CD4-positive, CD25-positive, alpha-beta regulatory T cell (primary cell): ENCODE data around the gene ADNP2. TPM values are rescaled to one million over a fixed set of nuclear protein-coding genes. Genes with fewer than 3 reads are reported as not detected.

ENCODE experiments used
- ATAC-seq, 2 donors: fragments of 150-1000 bp; cut with Tn5 transposase; one replicate each; pipeline ENCODE4 v1.10.0; 2021; ENCODE audit warnings: low read depth in 2 of 2, moderate number of reproducible peaks in 2 of 2, moderate library complexity in 1 of 2
- DNase-seq, 3 donors: peaks; one replicate each; pipeline versions ENCODE4 v3.0.0 to v3.0.0-alpha.2; 2012 to 2022; ENCODE audit warnings: mixed read lengths in 1 of 3
- H3K27ac ChIP-seq: one replicate; pipeline ENCODE4 v1.7.0; 2013; ENCODE audit warnings: mild to moderate bottlenecking, low read length; ENCODE audit not compliant: insufficient read depth, poor library complexity, severe bottlenecking
- H3K27me3 ChIP-seq: one replicate; pipeline ENCODE4 v1.7.0; 2013; ENCODE audit warnings: low read length; ENCODE audit not compliant: control insufficient read depth, insufficient read depth
- H3K36me3 ChIP-seq: one replicate; pipeline ENCODE4 v1.7.0; 2013; ENCODE audit warnings: mild to moderate bottlenecking, low read length, moderate library complexity; ENCODE audit not compliant: control insufficient read depth, insufficient read depth
- H3K4me1 ChIP-seq: 2 replicates; pipeline ENCODE4 v1.7.0; 2013; ENCODE audit warnings: mild to moderate bottlenecking, low read length; ENCODE audit not compliant: insufficient read depth, control insufficient read depth, poor library complexity, severe bottlenecking
- H3K4me3 ChIP-seq: one replicate; pipeline ENCODE4 v1.7.0; 2013; ENCODE audit warnings: low read depth, mild to moderate bottlenecking, low read length, moderate library complexity
- H3K9me3 ChIP-seq, 2 experiments: 1 replicate in 1 of 2; 2 replicates in 1 of 2; pipeline ENCODE4 v1.7.0; 2013; ENCODE audit warnings: low read length in 2 of 2, mild to moderate bottlenecking in 1 of 2, moderate library complexity in 1 of 2; ENCODE audit not compliant: control insufficient read depth in 2 of 2
- H3K27ac Mint-ChIP-seq, 3 donors: one replicate each; pipeline ENCODE4 v1.8.0; 2020 to 2022; ENCODE audit warnings: mild to moderate bottlenecking in 3 of 3, mixed read lengths in 3 of 3, moderate library complexity in 2 of 3
- H3K27me3 Mint-ChIP-seq: one replicate; pipeline ENCODE4 v1.8.0; 2022; ENCODE audit warnings: mild to moderate bottlenecking, mixed read lengths
- H3K36me3 Mint-ChIP-seq: one replicate; pipeline ENCODE4 v1.8.0; 2020; ENCODE audit warnings: mixed read lengths
- H3K4me1 Mint-ChIP-seq, 4 donors: one replicate each; pipeline ENCODE4 v1.8.0; 2020 to 2022; ENCODE audit warnings: mixed read lengths in 4 of 4, mild to moderate bottlenecking in 1 of 4
- H3K4me3 Mint-ChIP-seq, 4 donors: one replicate each; pipeline ENCODE4 v1.8.0; 2020 to 2022; ENCODE audit warnings: mild to moderate bottlenecking in 4 of 4, mixed read lengths in 4 of 4, moderate library complexity in 3 of 4
- H3K9me3 Mint-ChIP-seq, 7 donors: one replicate each; pipeline ENCODE4 v1.8.0; 2020 to 2022; ENCODE audit warnings: mixed read lengths in 7 of 7, mild to moderate bottlenecking in 3 of 7, moderate library complexity in 2 of 7
- polyA plus RNA-seq, 4 donors: library from polyadenylated mRNA; unstranded; fragments of 300-500 nt; fragmentation: Illumina TruSeq; gene quantifications; one replicate each; pipeline ENCODE4 v1.2.3, GENCODE V29; 2021
- total RNA-seq: library from RNA; stranded (reverse); gene quantifications from one replicate; pipeline ENCODE4 v1.2.3, GENCODE V29; 2022

Gene ADNP2
- total and polyA plus RNA-seq, 5 donors from 2014 or later, result 5.8 to 43.6 (median 8.8) TPM

DNA sequence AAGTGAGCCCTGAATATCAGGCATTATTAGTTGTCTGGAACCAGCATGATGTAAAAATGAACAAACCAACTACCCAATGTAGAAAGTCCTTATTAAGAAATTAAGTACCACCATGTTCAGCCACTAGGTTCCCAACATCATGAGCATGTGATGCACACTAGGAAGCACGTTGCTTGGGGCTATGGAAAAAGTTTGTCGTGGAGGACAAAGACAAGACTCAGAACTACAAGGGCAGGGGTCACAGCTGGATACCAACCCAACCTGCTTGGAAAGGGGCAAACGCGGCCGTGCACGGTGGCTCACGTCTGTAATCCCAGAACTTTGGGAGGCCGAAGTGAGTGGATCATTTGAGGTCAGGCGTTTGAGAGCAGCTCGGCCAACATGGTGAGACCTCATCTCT, 64.0 kb downstream of the ADNP2 start:
- no peak overlapping the region for H3K4me3 ChIP-seq
- Mint-ChIP-seq H3K27me3 (peaks cover 26% of the 10 kb centered on the region), H3K9me3 (peaks cover 0 to 2% (median 0%) of the 10 kb centered on the region in 7 donors), H3K36me3 (no peaks in the 10 kb centered on the region), H3K4me3 (no peak overlapping the region), H3K4me1 (peaks cover 0 to 17% (median 13%) of the 10 kb centered on the region in 4 donors), H3K27ac (no peak overlapping the region)
- ATAC-seq (no peak), DNase-seq (no peak)
- peaks cover 4% of the 10 kb centered on the region for H3K4me1 ChIP-seq
- H3K27ac ChIP-seq, result no peak overlapping the region
- H3K36me3 ChIP-seq, result no peaks in the 10 kb centered on the region
- H3K27me3 ChIP-seq, result peaks cover 5% of the 10 kb centered on the region
- H3K9me3 ChIP-seq, result no peaks in the 10 kb centered on the region

DNA sequence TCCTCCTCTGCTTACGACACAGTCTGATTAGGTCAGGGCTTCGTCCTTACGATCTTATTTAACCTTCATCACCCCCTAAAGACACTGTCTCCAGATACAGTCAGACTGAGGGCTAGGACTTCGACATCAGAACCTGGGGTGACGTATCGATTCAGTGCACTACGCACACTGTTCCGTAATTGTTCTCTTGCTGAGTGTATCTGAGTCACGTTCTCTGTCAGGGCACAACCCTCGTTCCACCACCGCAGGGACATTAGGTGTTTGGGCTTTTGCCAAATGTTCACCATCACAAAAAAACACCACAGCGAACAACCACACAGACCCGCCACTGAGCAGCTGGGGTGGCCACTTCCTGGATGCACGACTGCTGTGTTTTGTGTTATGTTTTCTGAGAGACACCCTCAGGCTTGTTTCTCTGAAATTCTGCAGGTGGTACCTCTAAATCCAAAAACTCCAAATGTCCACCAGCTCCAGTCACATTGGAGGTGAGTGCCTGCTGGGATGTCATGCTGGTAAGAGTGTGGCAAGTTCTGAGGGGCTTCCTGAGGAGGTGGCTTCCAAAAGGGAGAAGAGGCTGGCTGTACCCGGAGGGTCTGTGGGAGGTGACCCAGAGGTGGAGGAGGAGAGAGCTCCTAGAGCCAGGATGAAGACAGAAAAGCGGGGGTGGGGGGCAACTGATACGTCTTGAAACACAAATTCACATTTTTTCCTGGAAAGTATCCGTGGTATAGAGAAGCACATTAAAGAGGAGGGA, 66.6 kb downstream of the ADNP2 start:
- peak; percentile 79 to 80 for ATAC-seq
- no peak overlapping the region for H3K4me3 ChIP-seq
- peak overlapping the region; percentile 47 for H3K27ac ChIP-seq
- Mint-ChIP-seq H3K27ac (peak overlapping the region; percentile 88 to 93 (median 91)), H3K36me3 (no peaks in the 10 kb centered on the region), H3K27me3 (peaks cover 26% of the 10 kb centered on the region), H3K9me3 (peaks cover 0 to 2% (median 0%) of the 10 kb centered on the region in 7 donors), H3K4me3 (peak overlapping the region in 3 of 4 donors; percentile 39 to 65 (median 51)), H3K4me1 (peaks cover 0 to 18% (median 13%) of the 10 kb centered on the region in 4 donors)
- H3K4me1 ChIP-seq, result peaks cover 4% of the 10 kb centered on the region
- peaks cover 5% of the 10 kb centered on the region for H3K27me3 ChIP-seq
- DNase-seq, result peak; percentile 28 to 61 (median 51)
- no peaks in the 10 kb centered on the region for H3K9me3 ChIP-seq
- no peaks in the 10 kb centered on the region for H3K36me3 ChIP-seq

GRCh38 chr18:80176334-80177073, 67.4 kb downstream of the ADNP2 start:
- no peak overlapping the region for H3K4me3 Mint-ChIP-seq
- Histone ChIP-seq H3K27me3 (peaks cover 3% of the 10 kb centered on the region), H3K4me3 (no peak overlapping the region), H3K27ac (no peak overlapping the region), H3K36me3 (no peaks in the 10 kb centered on the region), H3K4me1 (no peaks in the 10 kb centered on the region), H3K9me3 (no peaks in the 10 kb centered on the region)
- no peaks in the 10 kb centered on the region for H3K36me3 Mint-ChIP-seq
- no peak for ATAC-seq
- peaks cover 24% of the 10 kb centered on the region for H3K27me3 Mint-ChIP-seq
- H3K4me1 Mint-ChIP-seq, result peaks cover 0 to 14% (median 12%) of the 10 kb centered on the region in 4 donors
- DNase-seq, result no peak
- peaks cover 0 to 2% (median 0%) of the 10 kb centered on the region in 7 donors for H3K9me3 Mint-ChIP-seq
- H3K27ac Mint-ChIP-seq, result peak overlapping the region in 1 of 3 donors; percentile 52

- Histone ChIP-seq H3K4me3 (no peak overlapping the region), H3K4me1 (no peaks in the 10 kb centered on the region), H3K27ac (no peak overlapping the region), H3K9me3 (no peaks in the 10 kb centered on the region), H3K27me3 (no peaks in the 10 kb centered on the region), H3K36me3 (no peaks in the 10 kb centered on the region)
- H3K4me3 Mint-ChIP-seq, result no peak overlapping the region
- no peak for DNase-seq
- H3K27ac Mint-ChIP-seq, result no peak overlapping the region
- H3K9me3 Mint-ChIP-seq, result peaks cover 0 to 2% (median 0%) of the 10 kb centered on the region in 7 donors
- H3K27me3 Mint-ChIP-seq, result peaks cover 21% of the 10 kb centered on the region
- ATAC-seq, result no peak
- H3K36me3 Mint-ChIP-seq, result no peaks in the 10 kb centered on the region
- peaks cover 0 to 12% (median 11%) of the 10 kb centered on the region in 4 donors for H3K4me1 Mint-ChIP-seq
These were observed 68.1 kb downstream of the ADNP2 start for GRCh38 chr18:80177128-80177527.

DNA sequence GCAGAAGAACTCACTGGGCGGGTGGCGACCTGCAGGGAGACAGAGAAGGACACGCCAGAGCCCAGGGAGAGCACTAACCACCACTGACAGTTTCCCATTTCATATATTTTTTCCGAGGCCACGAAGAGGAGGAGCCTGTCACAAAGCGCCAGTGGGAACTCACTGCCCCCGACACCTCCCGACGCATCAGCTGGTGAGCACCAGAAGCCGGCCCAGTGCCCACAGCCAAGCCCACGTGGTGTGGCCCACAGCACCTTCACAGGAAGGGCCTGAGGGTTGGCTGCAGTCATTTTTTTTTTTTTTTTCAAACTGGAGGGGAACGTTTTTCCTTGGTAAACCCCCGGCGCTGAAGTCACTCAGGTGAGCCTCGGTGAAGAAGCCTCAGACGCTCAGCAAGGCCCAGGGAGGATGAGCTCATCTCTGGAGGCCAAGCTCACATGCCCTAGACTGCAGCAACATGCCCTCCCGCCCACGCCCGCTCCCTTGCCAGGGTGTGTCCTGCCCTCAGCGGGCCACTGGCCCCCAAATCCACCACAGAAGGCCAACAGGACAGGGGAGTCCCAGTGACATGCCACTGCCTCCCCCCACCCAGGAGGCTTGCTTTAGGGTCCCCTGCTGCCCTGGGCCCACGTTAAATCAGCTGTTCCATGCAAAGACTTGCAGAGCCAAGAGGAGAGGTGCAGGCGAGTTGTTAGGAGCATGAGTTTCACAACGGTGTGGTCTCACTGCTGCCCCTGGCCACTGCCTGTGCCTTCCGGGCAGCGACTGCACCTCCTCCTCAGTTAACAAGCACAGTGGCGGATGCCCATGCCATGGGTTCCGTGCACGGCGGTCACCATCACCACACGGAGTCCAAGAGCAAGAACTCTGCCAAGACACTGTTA, 70.1 kb downstream of the ADNP2 start:
- DNase-seq (no peak), ATAC-seq (no peak)
- H3K27ac ChIP-seq, result no peak overlapping the region
- no peaks in the 10 kb centered on the region for H3K36me3 ChIP-seq
- H3K9me3 ChIP-seq, result no peaks in the 10 kb centered on the region
- Mint-ChIP-seq H3K4me3 (no peak overlapping the region), H3K4me1 (peaks cover 0 to 12% (median 12%) of the 10 kb centered on the region in 4 donors), H3K27me3 (peaks cover 12% of the 10 kb centered on the region), H3K27ac (peak overlapping the region in 1 of 3 donors; percentile 64), H3K9me3 (peaks cover 0 to 2% (median 0%) of the 10 kb centered on the region in 7 donors), H3K36me3 (no peaks in the 10 kb centered on the region)
- H3K4me3 ChIP-seq, result no peak overlapping the region
- no peaks in the 10 kb centered on the region for H3K27me3 ChIP-seq
- no peaks in the 10 kb centered on the region for H3K4me1 ChIP-seq

- H3K4me1 Mint-ChIP-seq, result peaks cover 0 to 12% (median 11%) of the 10 kb centered on the region in 4 donors
- H3K27ac ChIP-seq, result no peak overlapping the region
- no peaks in the 10 kb centered on the region for H3K36me3 Mint-ChIP-seq
- no peak overlapping the region for H3K4me3 ChIP-seq
- no peak for DNase-seq
- no peaks in the 10 kb centered on the region for H3K27me3 ChIP-seq
- no peaks in the 10 kb centered on the region for H3K36me3 ChIP-seq
- no peaks in the 10 kb centered on the region for H3K9me3 ChIP-seq
- H3K27me3 Mint-ChIP-seq, result peaks cover 12% of the 10 kb centered on the region
- H3K4me1 ChIP-seq, result no peaks in the 10 kb centered on the region
- H3K27ac Mint-ChIP-seq, result no peak overlapping the region
- no peak overlapping the region for H3K4me3 Mint-ChIP-seq
- H3K9me3 Mint-ChIP-seq, result peaks cover 0 to 2% (median 0%) of the 10 kb centered on the region in 7 donors
- no peak for ATAC-seq
These were observed 70.9 kb downstream of the ADNP2 start for GRCh38 chr18:80179857-80180558.
